ENCODE measurements around the gene ESYT3.
"Not testable (repeated sequence)": the region's sequence is repeated elsewhere in the genome, so short reads cannot be mapped to it uniquely, and the experiment has no call there.

ESYT3 gene

DNA sequence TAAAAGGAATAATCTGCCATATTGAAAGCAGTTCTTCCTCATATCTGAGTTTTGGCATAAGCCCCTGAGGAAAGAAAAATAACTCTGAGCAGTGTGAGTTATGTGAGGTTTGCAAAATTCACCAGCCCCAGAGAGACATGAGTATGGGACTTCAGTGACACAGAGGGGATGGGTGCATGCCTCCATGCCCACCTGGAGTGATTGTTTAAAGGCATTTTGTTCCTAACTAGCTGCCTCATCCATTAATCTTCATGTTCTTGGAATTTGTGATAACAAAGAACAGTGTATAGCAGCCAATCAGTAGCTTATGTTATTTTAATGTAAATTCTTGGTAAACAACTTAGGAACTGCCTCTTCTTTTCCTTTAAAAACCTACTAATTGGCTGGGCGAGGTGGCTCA, 11.1 kb upstream of the ESYT3 start:
- DNase-seq (ENCODE audit: low spot score) = no peak
- in situ Hi-C loops (cut with MboI; ENCODE audit: low pct_unique_long_range_greater_than_20kb, low sequenced_read_pairs, unreplicated experiment) = no loop called here
- TF ChIP-seq CTCF (IDR thresholded peaks at IDR 0.05; ENCODE audit: extremely low read depth, insufficient read depth, missing control alignments) = no peak

GRCh38 chr3:138424323-138424722, 10.1 kb upstream of the ESYT3 start:
- TF ChIP-seq CTCF (IDR thresholded peaks at IDR 0.05; ENCODE audit: extremely low read depth, insufficient read depth, missing control alignments) = no peak
- no peak for DNase-seq (ENCODE audit: low spot score)
- in situ Hi-C loops (cut with MboI; ENCODE audit: low pct_unique_long_range_greater_than_20kb, low sequenced_read_pairs, unreplicated experiment) = no loop called here

DNA sequence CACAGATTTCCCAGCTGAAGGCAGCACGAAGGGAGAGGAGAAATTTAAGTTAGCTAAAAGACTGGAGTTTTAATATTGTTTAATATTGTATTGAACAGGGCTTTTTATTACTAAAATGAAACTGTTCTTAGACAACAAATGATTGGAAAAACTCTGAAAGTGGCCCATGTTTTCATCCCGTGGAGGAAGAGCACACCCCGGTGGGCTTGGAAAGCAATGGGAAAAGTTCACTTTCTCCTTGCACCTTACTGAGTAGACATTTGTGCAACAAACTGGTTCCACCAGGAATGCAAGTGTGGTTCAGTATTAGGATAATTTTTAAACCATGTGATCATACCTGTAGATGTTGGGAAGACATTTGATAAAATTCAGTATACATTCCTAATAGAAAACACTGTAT, 8.2 kb upstream of the ESYT3 start:
- DNase-seq (ENCODE audit: low spot score) = no peak
- in situ Hi-C loops (cut with MboI; ENCODE audit: low pct_unique_long_range_greater_than_20kb, low sequenced_read_pairs, unreplicated experiment) = no loop called here
- no peak for TF ChIP-seq CTCF (IDR thresholded peaks at IDR 0.05; ENCODE audit: extremely low read depth, insufficient read depth, missing control alignments)

- DNase-seq (ENCODE audit: low spot score); in situ Hi-C loops (cut with MboI; ENCODE audit: low pct_unique_long_range_greater_than_20kb, low sequenced_read_pairs, unreplicated experiment): not testable (repeated sequence)
Observed at GRCh38 chr3:138426754-138427153, 7.7 kb upstream of the ESYT3 start.

GRCh38 chr3:138429665-138430064, 4.8 kb upstream of the ESYT3 start:
- DNase-seq (ENCODE audit: low spot score) = no peak
- in situ Hi-C loops (cut with MboI; ENCODE audit: low pct_unique_long_range_greater_than_20kb, low sequenced_read_pairs, unreplicated experiment) = no loop called here
- no peak for TF ChIP-seq CTCF (IDR thresholded peaks at IDR 0.05; ENCODE audit: extremely low read depth, insufficient read depth, missing control alignments)

DNA sequence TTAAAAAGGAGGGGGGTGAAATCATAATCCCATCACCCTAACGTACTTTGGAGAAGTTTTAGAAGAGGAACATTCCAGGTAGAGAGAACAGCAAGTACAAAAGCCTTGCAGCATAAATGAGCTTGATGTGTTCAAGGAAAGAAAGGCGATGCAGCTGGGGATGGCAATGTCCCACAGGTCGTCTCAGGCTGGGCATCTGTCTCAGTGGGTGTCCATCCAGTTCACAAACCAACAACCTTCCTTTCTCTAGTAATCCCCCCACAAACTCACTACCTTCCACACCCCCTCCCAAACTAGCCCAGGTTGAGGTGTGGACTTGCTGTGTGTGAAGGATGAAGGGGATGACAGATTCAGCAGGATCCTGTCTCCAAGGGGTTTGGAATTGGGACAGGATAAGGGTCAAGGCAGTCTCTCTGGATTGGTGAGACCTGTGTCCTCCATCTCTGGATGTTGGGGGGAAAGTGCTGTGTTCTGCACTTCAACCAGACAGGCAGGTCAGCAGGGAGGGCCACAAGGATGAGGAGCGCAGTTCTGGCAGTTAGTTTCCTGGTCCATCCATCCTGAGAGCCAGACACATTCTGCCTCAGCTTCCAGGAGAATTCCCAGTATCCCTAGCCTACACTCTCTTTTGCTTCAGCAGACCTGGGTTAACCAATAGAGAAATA, 1.7 kb upstream of the ESYT3 start:
- no peak for TF ChIP-seq CTCF (IDR thresholded peaks at IDR 0.05; ENCODE audit: extremely low read depth, insufficient read depth, missing control alignments)
- in situ Hi-C loops (cut with MboI; ENCODE audit: low pct_unique_long_range_greater_than_20kb, low sequenced_read_pairs, unreplicated experiment) = no loop called here
- DNase-seq (ENCODE audit: low spot score) = no peak

- in situ Hi-C loops (cut with MboI; ENCODE audit: low pct_unique_long_range_greater_than_20kb, low sequenced_read_pairs, unreplicated experiment) = no loop called here
- no peak for DNase-seq (ENCODE audit: low spot score)
- TF ChIP-seq CTCF (IDR thresholded peaks at IDR 0.05; ENCODE audit: extremely low read depth, insufficient read depth, missing control alignments) = no peak
Observed at GRCh38 chr3:138433892-138434275, 532 bp upstream of the ESYT3 start.

Measured in GM13977 (cell line).